ENCODE results near the gene MAGI2.

The MAGI2 gene

GRCh38 chr7:79465551-79465950 lies 12.1 kb upstream of the MAGI2 start:
- no peak overlapping the region for H3K9ac ChIP-seq (ENCODE audit: low read length in 2 of 2)
- no peaks in the 10 kb centered on the region for H3K4me1 ChIP-seq (ENCODE audit: control insufficient read depth, insufficient read depth, low read length)
- no peaks in the 10 kb centered on the region for H3K27me3 ChIP-seq (ENCODE audit: control insufficient read depth in 1 of 2, insufficient read depth in 2 of 2, low read length in 2 of 2)
- no peaks in the 10 kb centered on the region for H3K9me3 ChIP-seq (ENCODE audit: control insufficient read depth in 2 of 2, low read length in 2 of 2)
- H3K27ac ChIP-seq (ENCODE audit: low read length), result no peak overlapping the region
- H3K36me3 ChIP-seq (ENCODE audit: control insufficient read depth in 2 of 2, insufficient read depth in 2 of 2, low read length in 2 of 2), result peaks cover 2 to 7% of the 10 kb centered on the region in 2 donors
- no peak overlapping the region for H3K4me3 ChIP-seq (ENCODE audit: low read length in 2 of 2)

GRCh38 chr7:79464051-79464450 lies 10.6 kb upstream of the MAGI2 start:
- H3K4me1 ChIP-seq (ENCODE audit: control insufficient read depth, insufficient read depth, low read length), result no peaks in the 10 kb centered on the region

GRCh38 chr7:79462390-79462789 lies 8.9 kb upstream of the MAGI2 start:
- Histone ChIP-seq H3K27me3 (ENCODE audit: control insufficient read depth in 1 of 2, insufficient read depth in 2 of 2, low read length in 2 of 2) (no peaks in the 10 kb centered on the region), H3K9ac (ENCODE audit: low read length in 2 of 2) (no peak overlapping the region), H3K27ac (ENCODE audit: low read length) (no peak overlapping the region), H3K9me3 (ENCODE audit: control insufficient read depth in 2 of 2, low read length in 2 of 2) (no peaks in the 10 kb centered on the region), H3K36me3 (ENCODE audit: control insufficient read depth in 2 of 2, insufficient read depth in 2 of 2, low read length in 2 of 2) (peaks cover 0 to 8% of the 10 kb centered on the region in 2 donors), H3K4me3 (ENCODE audit: low read length in 2 of 2) (no peak overlapping the region), H3K4me1 (ENCODE audit: control insufficient read depth, insufficient read depth, low read length) (no peaks in the 10 kb centered on the region)

More at GRCh38 chr7:79464051-79464450, 10.6 kb upstream of the MAGI2 start:
- no peak overlapping the region for H3K4me3 ChIP-seq (ENCODE audit: low read length in 2 of 2)
- H3K27me3 ChIP-seq (ENCODE audit: control insufficient read depth in 1 of 2, insufficient read depth in 2 of 2, low read length in 2 of 2), result no peaks in the 10 kb centered on the region
- no peak overlapping the region for H3K27ac ChIP-seq (ENCODE audit: low read length)
- no peaks in the 10 kb centered on the region for H3K9me3 ChIP-seq (ENCODE audit: control insufficient read depth in 2 of 2, low read length in 2 of 2)
- H3K36me3 ChIP-seq (ENCODE audit: control insufficient read depth in 2 of 2, insufficient read depth in 2 of 2, low read length in 2 of 2), result peaks cover 2 to 7% of the 10 kb centered on the region in 2 donors
- no peak overlapping the region for H3K9ac ChIP-seq (ENCODE audit: low read length in 2 of 2)

- H3K27ac ChIP-seq (ENCODE audit: low read length), result no peak overlapping the region
- H3K9me3 ChIP-seq (ENCODE audit: control insufficient read depth in 2 of 2, low read length in 2 of 2), result no peaks in the 10 kb centered on the region
- no peaks in the 10 kb centered on the region for H3K27me3 ChIP-seq (ENCODE audit: control insufficient read depth in 1 of 2, insufficient read depth in 2 of 2, low read length in 2 of 2)
- H3K4me3 ChIP-seq (ENCODE audit: low read length in 2 of 2), result no peak overlapping the region
- no peak overlapping the region for H3K9ac ChIP-seq (ENCODE audit: low read length in 2 of 2)
- H3K36me3 ChIP-seq (ENCODE audit: control insufficient read depth in 2 of 2, insufficient read depth in 2 of 2, low read length in 2 of 2), result peaks cover 0 to 8% of the 10 kb centered on the region in 2 donors
- H3K4me1 ChIP-seq (ENCODE audit: control insufficient read depth, insufficient read depth, low read length), result no peaks in the 10 kb centered on the region
Observed at GRCh38 chr7:79461660-79462059, 8.2 kb upstream of the MAGI2 start.

GRCh38 chr7:79459381-79459780 lies 5.9 kb upstream of the MAGI2 start:
- H3K27ac ChIP-seq (ENCODE audit: low read length), result no peak overlapping the region
- no peak overlapping the region for H3K9ac ChIP-seq (ENCODE audit: low read length in 2 of 2)
- peaks cover 14% of the 10 kb centered on the region for H3K4me1 ChIP-seq (ENCODE audit: control insufficient read depth, insufficient read depth, low read length)

GRCh38 chr7:79458796-79459195 lies 5.3 kb upstream of the MAGI2 start:
- H3K27ac ChIP-seq (ENCODE audit: low read length), result no peak overlapping the region
- H3K9ac ChIP-seq (ENCODE audit: low read length in 2 of 2), result no peak overlapping the region
- no peaks in the 10 kb centered on the region for H3K27me3 ChIP-seq (ENCODE audit: control insufficient read depth in 1 of 2, insufficient read depth in 2 of 2, low read length in 2 of 2)
- no peak overlapping the region for H3K4me3 ChIP-seq (ENCODE audit: low read length in 2 of 2)
- H3K4me1 ChIP-seq (ENCODE audit: control insufficient read depth, insufficient read depth, low read length), result peaks cover 14% of the 10 kb centered on the region
- no peaks in the 10 kb centered on the region for H3K9me3 ChIP-seq (ENCODE audit: control insufficient read depth in 2 of 2, low read length in 2 of 2)
- H3K36me3 ChIP-seq (ENCODE audit: control insufficient read depth in 2 of 2, insufficient read depth in 2 of 2, low read length in 2 of 2), result peaks cover 2 to 8% of the 10 kb centered on the region in 2 donors

More at GRCh38 chr7:79459381-79459780, 5.9 kb upstream of the MAGI2 start:
- no peaks in the 10 kb centered on the region for H3K9me3 ChIP-seq (ENCODE audit: control insufficient read depth in 2 of 2, low read length in 2 of 2)
- no peaks in the 10 kb centered on the region for H3K27me3 ChIP-seq (ENCODE audit: control insufficient read depth in 1 of 2, insufficient read depth in 2 of 2, low read length in 2 of 2)
- no peak overlapping the region for H3K4me3 ChIP-seq (ENCODE audit: low read length in 2 of 2)
- peaks cover 2 to 8% of the 10 kb centered on the region in 2 donors for H3K36me3 ChIP-seq (ENCODE audit: control insufficient read depth in 2 of 2, insufficient read depth in 2 of 2, low read length in 2 of 2)

- Histone ChIP-seq H3K9ac (ENCODE audit: low read length in 2 of 2) (peak overlapping the region; percentile 94 to 96), H3K9me3 (ENCODE audit: control insufficient read depth in 2 of 2, low read length in 2 of 2) (no peaks in the 10 kb centered on the region), H3K27me3 (ENCODE audit: control insufficient read depth in 1 of 2, insufficient read depth in 2 of 2, low read length in 2 of 2) (no peaks in the 10 kb centered on the region), H3K36me3 (ENCODE audit: control insufficient read depth in 2 of 2, insufficient read depth in 2 of 2, low read length in 2 of 2) (peaks cover 2 to 4% of the 10 kb centered on the region in 2 donors), H3K4me3 (ENCODE audit: low read length in 2 of 2) (peak overlapping the region; percentile 93), H3K4me1 (ENCODE audit: control insufficient read depth, insufficient read depth, low read length) (peaks cover 23% of the 10 kb centered on the region), H3K27ac (ENCODE audit: low read length) (no peak overlapping the region)
Observed at GRCh38 chr7:79455173-79455790, 1.8 kb upstream of the MAGI2 start.

GRCh38 chr7:79454361-79454960 lies 994 bp upstream of the MAGI2 start:
- Histone ChIP-seq H3K4me3 (ENCODE audit: low read length in 2 of 2) (peak overlapping the region; percentile 93), H3K36me3 (ENCODE audit: control insufficient read depth in 2 of 2, insufficient read depth in 2 of 2, low read length in 2 of 2) (peaks cover 2 to 4% of the 10 kb centered on the region in 2 donors), H3K4me1 (ENCODE audit: control insufficient read depth, insufficient read depth, low read length) (peaks cover 23% of the 10 kb centered on the region), H3K9ac (ENCODE audit: low read length in 2 of 2) (peak overlapping the region; percentile 94 to 96), H3K27me3 (ENCODE audit: control insufficient read depth in 1 of 2, insufficient read depth in 2 of 2, low read length in 2 of 2) (no peaks in the 10 kb centered on the region), H3K27ac (ENCODE audit: low read length) (peak overlapping the region; percentile 97), H3K9me3 (ENCODE audit: control insufficient read depth in 2 of 2, low read length in 2 of 2) (no peaks in the 10 kb centered on the region)

- peak overlapping the region; percentile 93 for H3K4me3 ChIP-seq (ENCODE audit: low read length in 2 of 2)
- H3K9ac ChIP-seq (ENCODE audit: low read length in 2 of 2), result peak overlapping the region; percentile 94 to 96
- peak overlapping the region; percentile 97 for H3K27ac ChIP-seq (ENCODE audit: low read length)
- H3K36me3 ChIP-seq (ENCODE audit: control insufficient read depth in 2 of 2, insufficient read depth in 2 of 2, low read length in 2 of 2), result peaks cover 0 to 2% of the 10 kb centered on the region in 2 donors
- H3K9me3 ChIP-seq (ENCODE audit: control insufficient read depth in 2 of 2, low read length in 2 of 2), result no peaks in the 10 kb centered on the region
- no peaks in the 10 kb centered on the region for H3K27me3 ChIP-seq (ENCODE audit: control insufficient read depth in 1 of 2, insufficient read depth in 2 of 2, low read length in 2 of 2)
- H3K4me1 ChIP-seq (ENCODE audit: control insufficient read depth, insufficient read depth, low read length), result peaks cover 23% of the 10 kb centered on the region
Observed at GRCh38 chr7:79453266-79453557, 255 bp downstream of the MAGI2 start.

- Histone ChIP-seq H3K9ac (ENCODE audit: low read length in 2 of 2) (peak overlapping the region; percentile 94 to 96), H3K36me3 (ENCODE audit: control insufficient read depth in 2 of 2, insufficient read depth in 2 of 2, low read length in 2 of 2) (peaks cover 0 to 2% of the 10 kb centered on the region in 2 donors), H3K27me3 (ENCODE audit: control insufficient read depth in 1 of 2, insufficient read depth in 2 of 2, low read length in 2 of 2) (no peaks in the 10 kb centered on the region), H3K27ac (ENCODE audit: low read length) (peak overlapping the region; percentile 97), H3K4me1 (ENCODE audit: control insufficient read depth, insufficient read depth, low read length) (peaks cover 23% of the 10 kb centered on the region), H3K9me3 (ENCODE audit: control insufficient read depth in 2 of 2, low read length in 2 of 2) (no peaks in the 10 kb centered on the region), H3K4me3 (ENCODE audit: low read length in 2 of 2) (peak overlapping the region; percentile 93)
Observed at GRCh38 chr7:79452495-79453265, 787 bp downstream of the MAGI2 start.
